IMR-90 (cell line): ENCODE data around the gene SLC4A5. TPM values are rescaled to one million over a fixed set of nuclear protein-coding genes. Genes with fewer than 3 reads are reported as not detected.

ENCODE experiments used
- ATAC-seq: fragments of 200-7000 bp; cut with Tn5 transposase; 2 replicates; pipeline ENCODE4 v1.9.1; 2020; ENCODE audit warnings: low read depth, mild to moderate bottlenecking, moderate library complexity
- BruUV-seq: library from RNA; stranded (reverse); fragments of 400-500 nt; replicated peaks from 2 replicates; lab custom pipeline; 2021; lab: Mats Ljungman, UMichigan
- CTCF ChIA-PET: fragments of 300-600 bp; formaldehyde crosslinking; extraction: SDS; loops from one replicate; lab custom pipeline; 2021; ENCODE audit warnings: antibody characterized with exemption; lab: Yijun Ruan, JAX
- POLR2A ChIA-PET: fragments of 300-600 bp; sonication (Branson Sonifier 250); formaldehyde crosslinking; loops from one replicate; lab custom pipeline; 2022; ENCODE audit warnings: antibody characterized with exemption; ENCODE audit not compliant: unreplicated experiment; lab: Charles Lee
- DNase-seq: peaks from one replicate; pipeline ENCODE4 v3.0.0; 2013
- H2AFZ ChIP-seq: replicated peaks from 2 replicates; pipeline ENCODE3; 2013; ENCODE audit warnings: low read length, mild to moderate bottlenecking; ENCODE audit not compliant: poor library complexity
- H2AK5ac ChIP-seq: 2 replicates; pipeline ENCODE4 v1.6.1; 2013; ENCODE audit warnings: low read depth, low read length, inconsistent platforms
- H2AK9ac ChIP-seq: replicated peaks from 2 replicates; pipeline ENCODE3; 2013; ENCODE audit warnings: mild to moderate bottlenecking, low read depth, low read length, moderate library complexity; ENCODE audit not compliant: poor library complexity
- H2BK120ac ChIP-seq: 2 replicates; pipeline ENCODE4 v1.6.1; 2013; ENCODE audit warnings: low read depth, low read length, inconsistent platforms
- H2BK15ac ChIP-seq: 3 replicates; pipeline ENCODE4 v1.6.1; 2013; ENCODE audit warnings: low read depth, low read length, inconsistent platforms
- H2BK20ac ChIP-seq: 2 replicates; pipeline ENCODE4 v1.6.1; 2013; ENCODE audit warnings: low read depth, mild to moderate bottlenecking, inconsistent platforms, low read length, moderate library complexity
- H2BK5ac ChIP-seq: 2 replicates; pipeline ENCODE4 v1.6.1; 2013; ENCODE audit warnings: mild to moderate bottlenecking, low read depth, low read length, inconsistent platforms; ENCODE audit not compliant: poor library complexity, severe bottlenecking
- H3K14ac ChIP-seq: replicated peaks from 2 replicates; pipeline ENCODE4 v1.6.1; 2013; ENCODE audit warnings: low read depth, low read length, inconsistent platforms
- H3K18ac ChIP-seq: 2 replicates; pipeline ENCODE4 v1.6.1; 2013; ENCODE audit warnings: low read depth, low read length, control low read depth
- H3K23ac ChIP-seq: 2 replicates; pipeline ENCODE4 v1.6.1; 2013; ENCODE audit warnings: low read depth, low read length, inconsistent platforms
- H3K27ac ChIP-seq: 2 replicates; pipeline ENCODE4 v1.5.1; 2013; ENCODE audit warnings: mild to moderate bottlenecking, control low read depth, low read length; ENCODE audit not compliant: insufficient read depth
- H3K27me3 ChIP-seq: 2 replicates; pipeline ENCODE4 v1.6.1; 2013; ENCODE audit warnings: low read length; ENCODE audit not compliant: control insufficient read depth, insufficient read depth
- H3K36me3 ChIP-seq: 2 replicates; pipeline ENCODE4 v1.6.1; 2013; ENCODE audit warnings: low read length, mixed read lengths; ENCODE audit not compliant: control insufficient read depth, insufficient read depth
- H3K4ac ChIP-seq: 2 replicates; pipeline ENCODE4 v1.6.1; 2013; ENCODE audit warnings: low read depth, low read length, inconsistent platforms
- H3K4me1 ChIP-seq: 2 replicates; pipeline ENCODE4 v1.6.1; 2013; ENCODE audit warnings: low read length, mixed read lengths; ENCODE audit not compliant: control insufficient read depth, insufficient read depth
- H3K4me2 ChIP-seq: 2 replicates; pipeline ENCODE4 v1.6.1; 2013; ENCODE audit warnings: low read depth, mild to moderate bottlenecking, control low read depth, low read length, moderate library complexity
- H3K4me3 ChIP-seq: 2 replicates; pipeline ENCODE4 v1.5.1; 2013; ENCODE audit warnings: low read depth, mild to moderate bottlenecking, control low read depth, low read length, moderate library complexity; ENCODE audit not compliant: insufficient read depth
- H3K56ac ChIP-seq: 2 replicates; pipeline ENCODE4 v1.6.1; 2013; ENCODE audit warnings: low read length, inconsistent platforms; ENCODE audit not compliant: insufficient read depth; ENCODE audit errors: extremely low read depth
- H3K79me1 ChIP-seq, 2 experiments: 2 replicates each; pipeline ENCODE4 v1.6.1; 2013; ENCODE audit warnings: low read length in 2 of 2, inconsistent platforms in 1 of 2, low read depth in 1 of 2
- H3K9ac ChIP-seq: 2 replicates; pipeline ENCODE4 v1.6.1; 2013; ENCODE audit warnings: low read depth, low read length, control low read depth
- H3K9me1 ChIP-seq: 2 replicates; pipeline ENCODE4 v1.6.1; 2013; ENCODE audit warnings: low read length, inconsistent platforms; ENCODE audit not compliant: insufficient read depth
- H3K9me3 ChIP-seq: 2 replicates; pipeline ENCODE4 v1.6.1; 2013; ENCODE audit warnings: low read length; ENCODE audit not compliant: control insufficient read depth, insufficient read depth
- H4K20me1 ChIP-seq: 2 replicates; pipeline ENCODE4 v1.6.1; 2013; ENCODE audit warnings: low read length, inconsistent platforms; ENCODE audit not compliant: insufficient read depth
- H4K5ac ChIP-seq: 2 replicates; pipeline ENCODE4 v1.6.1; 2013; ENCODE audit warnings: mild to moderate bottlenecking, low read depth, low read length, control low read depth
- H4K8ac ChIP-seq, 2 experiments: 2 replicates each; pipeline ENCODE4 v1.6.1; 2013; ENCODE audit warnings: low read depth in 2 of 2, low read length in 2 of 2, control low read depth in 1 of 2, inconsistent platforms in 1 of 2
- H4K91ac ChIP-seq: 2 replicates; pipeline ENCODE4 v1.6.1; 2013; ENCODE audit warnings: low read depth, low read length, inconsistent platforms; ENCODE audit not compliant: insufficient read depth
- BHLHE40 ChIP-seq: fragments of 150-350 bp; IDR thresholded peaks from 2 replicates; pipeline ENCODE4 v1.6.1; 2016; ENCODE audit warnings: mild to moderate bottlenecking, low read depth, low read length
- CEBPB ChIP-seq: IDR thresholded peaks from 2 replicates; pipeline ENCODE4 v1.6.1; 2012; ENCODE audit warnings: low read depth, low read length, improper control_type of control experiment
- CHD1 ChIP-seq: IDR thresholded peaks from 2 replicates; pipeline ENCODE4 v1.6.1; 2012; ENCODE audit warnings: low read depth, low read length, improper control_type of control experiment
- FOS ChIP-seq: fragments of 150-350 bp; IDR thresholded peaks from 2 replicates; pipeline ENCODE4 v1.6.1; 2016; ENCODE audit warnings: low read depth, low read length
- MAFK ChIP-seq: IDR thresholded peaks from 2 replicates; pipeline ENCODE4 v1.6.1; 2012; ENCODE audit warnings: low read depth, low read length, improper control_type of control experiment
- MAZ ChIP-seq: IDR thresholded peaks from 2 replicates; pipeline ENCODE4 v1.6.1; 2012; ENCODE audit warnings: low read depth, mild to moderate bottlenecking, low read length, improper control_type of control experiment, moderate library complexity, borderline replicate concordance
- MXI1 ChIP-seq: IDR thresholded peaks from 2 replicates; pipeline ENCODE4 v1.6.1; 2012; ENCODE audit warnings: low read depth, mild to moderate bottlenecking, low read length, moderate library complexity, borderline replicate concordance
- NFE2L2 ChIP-seq: fragments of 150-350 bp; IDR thresholded peaks from 2 replicates; pipeline ENCODE4 v1.6.1; 2016; ENCODE audit warnings: low read depth, mild to moderate bottlenecking, low read length
- POLR2A ChIP-seq: IDR thresholded peaks from 2 replicates; pipeline ENCODE4 v1.6.1; 2012; ENCODE audit warnings: mild to moderate bottlenecking, low read depth, low read length
- RAD21 ChIP-seq: IDR thresholded peaks from 2 replicates; pipeline ENCODE4 v1.6.1; 2012; ENCODE audit warnings: low read length, improper control_type of control experiment
- RCOR1 ChIP-seq: IDR thresholded peaks from 2 replicates; pipeline ENCODE4 v1.6.1; 2012; ENCODE audit warnings: mild to moderate bottlenecking, low read length, improper control_type of control experiment; ENCODE audit not compliant: insufficient replicate concordance
- RFX5 ChIP-seq: IDR thresholded peaks from 2 replicates; pipeline ENCODE4 v1.8.0; 2012; ENCODE audit warnings: low read depth, mild to moderate bottlenecking, low read length, moderate library complexity
- SMC3 ChIP-seq: fragments of 150-350 bp; IDR thresholded peaks from 2 replicates; pipeline ENCODE4 v1.6.1; 2016; ENCODE audit warnings: low read depth, mild to moderate bottlenecking, antibody characterized with exemption, low read length, moderate library complexity
- WGBS, 2 experiments: methylation state at CpG; one replicate each; pipeline versions ENCODE4 v1.1.5 to v1.1.7; 2013; ENCODE audit warnings: missing lambda C conversion rate in 2 of 2; ENCODE audit not compliant: insufficient read length in 1 of 2; ENCODE audit errors: extremely low coverage in 2 of 2; 5-methylcytosine and 5-hydroxymethylcytosine counted together
- dilution Hi-C: fragments of 300-500 bp; cut with HindIII; formaldehyde crosslinking; loops from one replicate; pipeline ENCODE4 v1.14.3; 2018; ENCODE audit warnings: low sequenced_read_pairs; ENCODE audit not compliant: unreplicated experiment
- in situ Hi-C: fragments of 300-500 bp; cut with MboI; formaldehyde crosslinking; loops from 3 replicates; pipeline ENCODE4 v1.14.3; 2019; ENCODE audit warnings: low sequenced_read_pairs, inconsistent platforms, mixed read lengths
- intact Hi-C: fragments of 100-400 bp; cut with micrococcal nuclease; formaldehyde crosslinking; loops from 2 replicates; pipeline ENCODE4 v1.10.0; 2022
- polyA plus RNA-seq, 3 experiments: library from polyadenylated mRNA; depleted of rRNA; stranded (reverse); fragments of >200 nt; gene quantifications; 2 replicates each; pipeline ENCODE4 v1.2.3, GENCODE V29; 2012; ENCODE audit warnings: low replicate concordance in 1 of 3
- total RNA-seq: library from RNA; depleted of rRNA; stranded (reverse); fragments of >200 nt; gene quantifications from 2 replicates; pipeline ENCODE4 v1.2.3, GENCODE V29; 2012
- TF ChIP-seq, protein P1 (sequence below): fragments of 150-350 bp; IDR thresholded peaks from 2 replicates; pipeline ENCODE4 v1.6.1; 2017; ENCODE audit warnings: mild to moderate bottlenecking, antibody characterized with exemption, low read length, low read depth
- TF ChIP-seq, protein P2 (sequence below): fragments of 150-350 bp; IDR thresholded peaks from 2 replicates; pipeline ENCODE4 v1.6.1; 2016; ENCODE audit warnings: low read depth, mild to moderate bottlenecking, low read length, moderate library complexity, borderline replicate concordance

The SLC4A5 gene
- total and polyA plus RNA-seq, 2 of the 4 experiments (the other 2 are of a cell fraction), result 0.18 to 0.22 TPM

DNA sequence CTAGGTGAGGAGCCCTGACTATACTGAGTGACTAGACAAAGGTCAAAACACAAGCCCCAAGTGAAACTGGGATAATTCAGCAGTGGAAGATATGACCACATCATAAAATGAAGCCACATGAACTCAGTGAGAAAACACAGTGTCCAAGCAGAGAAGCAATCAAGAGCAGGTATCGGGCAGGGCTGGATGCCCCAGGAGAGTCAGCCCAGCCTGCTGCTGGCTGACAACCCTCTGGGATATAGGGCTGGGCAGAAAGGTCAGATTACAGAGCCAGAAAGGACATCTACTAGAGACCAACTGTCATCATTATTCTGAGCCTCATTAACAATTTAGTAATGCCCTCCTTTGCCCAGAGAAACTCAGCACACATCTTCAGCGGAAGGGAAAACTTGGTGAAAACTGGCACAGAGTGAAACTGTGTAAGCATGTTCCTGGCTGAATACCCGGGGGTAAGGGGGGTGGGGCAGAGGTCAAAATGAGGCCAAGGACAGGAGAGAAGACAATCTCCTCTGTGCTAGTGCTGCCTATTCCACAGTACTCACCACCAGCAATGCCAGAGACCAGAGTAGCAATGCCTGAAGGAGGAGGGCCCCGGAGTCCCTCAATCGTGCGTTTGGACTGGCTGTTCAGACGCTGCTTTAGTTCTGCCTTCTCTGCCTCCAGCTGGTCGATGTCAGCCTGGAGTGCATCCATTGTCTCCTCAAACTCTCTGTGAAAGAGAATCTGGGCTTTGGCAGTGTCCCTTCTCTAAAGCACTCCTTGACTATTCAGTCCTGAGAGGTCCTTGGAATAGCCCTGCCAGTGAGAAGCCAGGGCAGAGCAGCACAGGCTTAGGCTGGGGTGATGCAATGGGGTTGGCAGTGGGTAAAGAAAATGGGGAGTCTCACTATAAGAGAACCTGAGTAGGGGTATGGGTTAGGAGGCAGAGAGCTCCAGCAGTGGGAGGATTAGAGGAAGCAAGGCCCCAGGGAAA, 21.6 kb upstream of the SLC4A5 start:
- H3K27me3 ChIP-seq, result no peaks in the 10 kb centered on the region
- H3K9me3 ChIP-seq, result no peaks in the 10 kb centered on the region
- no peak overlapping the region for H2AFZ ChIP-seq
- no peaks in the 10 kb centered on the region for H4K20me1 ChIP-seq
- no peaks in the 10 kb centered on the region for H3K4me1 ChIP-seq
- no peak overlapping the region for H3K23ac ChIP-seq
- ATAC-seq (no peak), DNase-seq (no peak)
- H3K9ac ChIP-seq, result no peak overlapping the region
- H2AK9ac ChIP-seq, result no peak overlapping the region
- peaks cover 88% of the 10 kb centered on the region for H3K36me3 ChIP-seq
- WGBS, 2 experiments, result 80% methylated on average over 1 of the region's 8 CpGs; no CpG with 5 or more reads in 1 of the 2 experiments
- intact Hi-C loops, result no loop called here
- no peak overlapping the region for H4K5ac ChIP-seq
- H3K4ac ChIP-seq, result no peak overlapping the region
- H2BK120ac ChIP-seq, result no peak overlapping the region
- dilution Hi-C loops, result no loop called here
- ChIA-PET CTCF (no interaction called here), POLR2A (no interaction called here)
- H3K56ac ChIP-seq, result no peak overlapping the region
- no TSS peak for BruUV-seq
- no peak overlapping the region for H2BK15ac ChIP-seq
- H3K79me1 ChIP-seq, result 0 out of 4 replicates have a peak, but pooled peaks cover 0 to 2% of the 10 kb centered on the region in 2 experiments
- H3K9me1 ChIP-seq, result no peaks in the 10 kb centered on the region; the same call in 1 of the 2 replicates
- no peak overlapping the region for H4K91ac ChIP-seq
- H3K27ac ChIP-seq, result no peak overlapping the region
- H3K18ac ChIP-seq, result no peak overlapping the region
- no peak overlapping the region for H2BK20ac ChIP-seq
- H2AK5ac ChIP-seq, result no peak overlapping the region
- H2BK5ac ChIP-seq, result no peak overlapping the region
- H3K4me2 ChIP-seq, result no peak overlapping the region
- no peak overlapping the region for H3K14ac ChIP-seq
- H4K8ac ChIP-seq, result no peak overlapping the region
- H3K4me3 ChIP-seq, result no peak overlapping the region
- in situ Hi-C loops, result no loop called here
- TF ChIP-seq RFX5, result no peak
- TF ChIP-seq RCOR1, result no peak
- TF ChIP-seq MAZ, result no peak
- TF ChIP-seq MXI1, result no peak
- no peak for TF ChIP-seq MAFK
- TF ChIP-seq SMC3, result no peak
- no peak for TF ChIP-seq FOS
- TF ChIP-seq POLR2A, result no peak
- no peak for TF ChIP-seq CHD1
- TF ChIP-seq, protein P1, sequence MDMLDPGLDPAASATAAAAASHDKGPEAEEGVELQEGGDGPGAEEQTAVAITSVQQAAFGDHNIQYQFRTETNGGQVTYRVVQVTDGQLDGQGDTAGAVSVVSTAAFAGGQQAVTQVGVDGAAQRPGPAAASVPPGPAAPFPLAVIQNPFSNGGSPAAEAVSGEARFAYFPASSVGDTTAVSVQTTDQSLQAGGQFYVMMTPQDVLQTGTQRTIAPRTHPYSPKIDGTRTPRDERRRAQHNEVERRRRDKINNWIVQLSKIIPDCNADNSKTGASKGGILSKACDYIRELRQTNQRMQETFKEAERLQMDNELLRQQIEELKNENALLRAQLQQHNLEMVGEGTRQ, result no peak
- TF ChIP-seq, protein P2, sequence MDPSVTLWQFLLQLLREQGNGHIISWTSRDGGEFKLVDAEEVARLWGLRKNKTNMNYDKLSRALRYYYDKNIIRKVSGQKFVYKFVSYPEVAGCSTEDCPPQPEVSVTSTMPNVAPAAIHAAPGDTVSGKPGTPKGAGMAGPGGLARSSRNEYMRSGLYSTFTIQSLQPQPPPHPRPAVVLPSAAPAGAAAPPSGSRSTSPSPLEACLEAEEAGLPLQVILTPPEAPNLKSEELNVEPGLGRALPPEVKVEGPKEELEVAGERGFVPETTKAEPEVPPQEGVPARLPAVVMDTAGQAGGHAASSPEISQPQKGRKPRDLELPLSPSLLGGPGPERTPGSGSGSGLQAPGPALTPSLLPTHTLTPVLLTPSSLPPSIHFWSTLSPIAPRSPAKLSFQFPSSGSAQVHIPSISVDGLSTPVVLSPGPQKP, result no peak
- no peak for TF ChIP-seq NFE2L2
- TF ChIP-seq CEBPB, result no peak
- no peak for TF ChIP-seq RAD21
- TF ChIP-seq BHLHE40, result no peak
